Stimulated activated CD8-positive, alpha-beta memory T cell treated with anti-CD3 and anti-CD28 coated beads, Interleukin-7, amount 100 ng/mL, for 1 hour (primary cell): Measurements from ENCODE around the gene TELO2.

Experiments used
- DNase-seq, 2 donors: peaks; one replicate each; pipeline ENCODE4 v3.0.0-alpha.2; 2020; ENCODE audit warnings: low read depth in 2 of 2

The TELO2 gene

GRCh38 chr16:1498899-1499676 lies 5.9 kb downstream of the TELO2 start:
- DNase-seq, result no peak

DNA sequence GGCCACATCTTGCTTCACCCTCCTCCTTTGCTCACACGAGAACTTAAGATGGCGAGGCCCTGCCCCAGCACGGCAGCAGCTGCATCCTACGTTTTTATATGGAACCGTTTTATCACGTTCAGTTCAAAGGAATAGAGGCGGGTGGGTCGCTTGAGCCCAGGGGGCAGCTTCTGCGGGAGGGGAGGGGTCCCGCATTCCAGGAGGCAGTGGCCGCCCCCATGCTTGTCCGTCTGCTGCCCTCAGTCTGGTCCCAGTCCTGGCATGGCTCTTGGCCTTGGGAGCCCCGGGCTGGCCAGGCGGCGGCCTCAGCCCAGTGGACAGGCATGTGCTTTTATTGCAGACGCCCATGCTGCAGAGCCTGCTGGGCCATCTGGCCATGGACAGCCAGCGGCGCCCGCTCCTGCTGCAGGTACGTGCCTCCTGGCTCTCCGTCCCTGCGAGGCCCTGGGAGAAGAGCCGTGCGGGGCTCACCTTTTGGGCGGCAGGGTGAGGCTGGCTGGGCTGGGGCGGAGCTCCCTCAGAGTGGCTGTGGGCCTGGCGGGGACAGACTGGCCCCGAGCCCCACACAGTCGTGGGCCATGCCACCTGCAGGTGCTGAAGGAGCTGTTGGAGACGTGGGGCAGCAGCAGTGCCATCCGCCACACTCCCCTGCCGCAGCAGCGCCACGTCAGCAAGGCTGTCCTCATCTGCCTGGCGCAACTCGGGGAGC lies 6.8 kb downstream of the TELO2 start:
- DNase-seq, result no peak

GRCh38 chr16:1500465-1501150 lies 7.4 kb downstream of the TELO2 start:
- DNase-seq, result no peak

- no peak for DNase-seq
Observed at GRCh38 chr16:1501630-1502029, 8.5 kb downstream of the TELO2 start.

GRCh38 chr16:1502092-1503004 lies 9.2 kb downstream of the TELO2 start:
- no peak for DNase-seq

DNA sequence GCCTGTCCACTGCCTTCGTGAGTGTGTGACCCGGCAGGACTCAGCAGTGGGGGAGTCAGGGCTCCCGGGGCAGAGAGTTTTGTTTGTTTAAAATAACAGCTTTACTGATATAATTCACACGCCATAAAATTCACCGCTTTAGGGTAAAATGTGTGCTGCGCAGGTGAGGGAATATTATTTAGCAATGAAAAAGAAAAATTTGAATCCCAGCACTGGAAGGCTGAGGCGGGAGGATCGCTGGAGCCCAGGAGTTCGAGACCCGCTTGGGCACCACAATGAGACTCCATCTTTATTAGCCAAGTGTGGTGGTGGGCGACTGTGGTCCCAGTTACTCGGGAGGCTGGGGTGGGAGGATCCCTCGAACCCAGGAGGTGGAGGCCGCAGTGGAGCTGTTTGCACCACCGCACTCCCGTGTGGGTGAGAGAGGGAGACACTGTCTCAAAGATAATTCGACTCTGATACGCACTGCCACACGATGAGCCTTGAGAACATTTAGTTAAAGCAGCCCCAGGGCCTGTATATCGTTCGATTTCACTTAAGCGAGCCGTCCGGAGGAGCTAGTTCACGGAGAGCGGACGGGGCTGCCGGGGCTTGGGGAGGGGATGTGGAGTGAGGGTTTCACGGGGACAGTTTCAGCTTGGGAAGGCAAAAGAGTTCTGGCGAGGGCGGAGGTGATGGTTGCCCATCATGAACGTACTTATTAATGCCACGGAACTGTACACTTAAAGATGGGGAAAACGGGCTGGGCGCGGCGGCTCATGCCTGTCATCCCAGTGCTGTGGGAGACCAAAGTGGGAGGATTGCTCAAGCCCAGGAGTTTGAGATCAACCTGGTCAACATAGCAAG lies 10.2 kb downstream of the TELO2 start:
- DNase-seq, result no peak

DNA sequence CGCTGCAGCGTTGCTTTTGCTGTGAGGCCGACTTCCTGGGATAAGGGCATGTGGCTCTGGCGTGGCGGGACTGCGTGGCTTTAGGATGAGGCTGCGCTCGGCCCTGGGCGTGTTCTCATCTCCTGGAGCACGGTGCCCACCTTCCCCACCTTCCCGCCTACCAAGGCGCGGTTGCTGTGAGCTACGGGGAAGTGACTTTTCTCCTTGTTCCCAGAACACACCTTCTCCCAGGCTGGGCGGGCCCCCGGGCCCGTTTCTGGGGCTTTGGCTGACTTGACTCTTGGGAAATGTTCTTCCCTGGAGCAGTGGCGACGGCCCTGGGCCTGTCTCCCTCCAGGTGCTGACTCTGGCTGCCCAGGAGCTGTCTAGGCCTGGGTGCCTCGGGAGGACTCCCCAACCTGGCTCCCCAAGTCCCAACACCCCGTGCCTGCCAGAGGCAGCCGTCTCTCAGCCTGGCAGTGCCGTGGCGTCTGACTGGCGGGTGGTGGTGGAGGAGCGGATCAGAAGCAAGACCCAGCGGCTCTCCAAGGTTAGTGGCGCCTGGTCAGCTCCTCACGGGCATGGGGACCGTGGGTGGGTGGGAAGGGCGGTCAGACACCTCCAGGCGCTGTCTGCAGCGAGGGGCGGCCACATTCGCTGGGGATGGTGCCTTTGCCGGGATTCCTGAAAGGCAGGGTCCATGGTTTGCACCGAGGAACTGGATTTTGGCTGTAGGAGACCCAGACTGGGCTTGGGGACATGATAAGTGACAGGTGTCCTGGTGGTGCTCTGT lies 12.1 kb downstream of the TELO2 start:
- no peak for DNase-seq

- no peak for DNase-seq
Observed at GRCh38 chr16:1505912-1506311, 12.8 kb downstream of the TELO2 start.

- DNase-seq, result no peak
Observed at GRCh38 chr16:1506494-1507213, 13.5 kb downstream of the TELO2 start.

- DNase-seq, result no peak
Observed at GRCh38 chr16:1508494-1509187, 15.5 kb downstream of the TELO2 start.

- no peak for DNase-seq
Observed at GRCh38 chr16:1509307-1510221, 16.4 kb downstream of the TELO2 start.

- DNase-seq, result no peak
Observed at GRCh38 chr16:1510272-1510671, 17.1 kb downstream of the TELO2 start.

DNA sequence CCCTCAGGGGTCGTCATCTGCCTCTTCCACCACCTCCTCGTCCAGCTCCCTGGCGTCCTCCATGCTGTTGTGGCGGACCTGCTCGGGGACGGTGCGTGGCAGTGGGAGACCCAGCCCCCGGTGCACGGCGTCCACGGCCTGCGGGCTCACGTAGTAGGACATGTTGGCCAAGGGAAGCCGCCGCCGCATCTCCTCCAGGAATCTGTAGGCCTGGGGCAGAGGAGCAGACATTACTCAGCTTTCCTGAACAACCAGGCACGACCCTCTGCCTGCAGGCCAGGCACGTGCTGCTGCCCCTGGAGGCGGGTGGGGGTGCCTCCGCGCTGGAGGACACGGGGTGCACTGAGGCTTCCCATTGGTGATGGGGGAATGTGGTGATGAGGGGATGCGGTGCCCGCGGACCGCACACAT lies 17.8 kb downstream of the TELO2 start:
- DNase-seq, result no peak

GRCh38 chr16:1511662-1512569 lies 18.8 kb downstream of the TELO2 start:
- DNase-seq, result no peak

DNA sequence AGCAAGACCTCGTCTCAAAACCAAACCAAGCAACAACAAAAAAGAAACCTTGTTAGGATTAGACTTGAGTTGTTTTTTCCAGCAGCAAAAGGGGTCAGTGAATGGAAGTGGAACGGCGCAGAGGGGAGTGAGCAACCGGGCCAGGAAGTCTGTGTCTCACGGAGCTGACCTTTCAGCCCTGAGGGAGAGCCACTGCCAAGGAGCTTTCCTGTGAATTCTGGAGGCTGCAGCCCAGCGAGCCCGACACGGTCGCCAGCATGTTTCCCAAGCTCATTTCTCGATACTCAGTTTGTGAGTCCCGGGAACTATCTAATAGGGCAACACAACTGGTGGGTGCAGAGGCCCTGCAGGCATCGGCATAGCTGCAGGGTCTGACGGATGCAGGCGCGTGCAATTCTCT lies 19.6 kb downstream of the TELO2 start:
- DNase-seq, result no peak

DNA sequence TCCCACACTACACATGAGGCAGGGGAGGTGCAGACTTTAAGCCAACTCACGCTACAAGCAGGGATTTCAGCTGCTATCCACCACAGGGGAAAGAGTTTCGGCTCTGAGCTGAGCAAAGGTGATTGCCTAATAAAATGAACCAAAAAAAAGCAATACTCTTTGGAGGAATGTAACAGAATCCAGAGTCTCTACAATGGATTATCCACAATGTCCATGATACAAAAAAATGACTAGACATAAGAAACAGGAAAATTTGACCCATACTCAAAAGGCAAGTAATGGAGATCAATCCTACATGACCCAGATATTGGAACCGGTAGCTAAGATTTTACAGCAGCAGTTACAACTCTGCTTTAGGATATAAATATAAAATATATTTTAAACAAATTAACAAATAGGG lies 21.3 kb downstream of the TELO2 start:
- no peak for DNase-seq
